PC-3 (cell line): Measurements from ENCODE around the gene PRPF40A. TPM values are rescaled to one million over a fixed set of nuclear protein-coding genes. Genes with fewer than 3 reads are reported as not detected.

ENCODE experiments used
- ATAC-seq: fragments of 200-7000 bp; cut with Tn5 transposase; 2 replicates; pipeline ENCODE4 v1.9.1; 2020; ENCODE audit warnings: mild to moderate bottlenecking, moderate library complexity
- BruUV-seq: library from RNA; stranded (reverse); fragments of 400-500 nt; replicated peaks from 2 replicates; lab custom pipeline; 2021; lab: Mats Ljungman, UMichigan
- CTCF ChIA-PET: fragments of 300-600 bp; sonication (Branson Sonifier 250); formaldehyde crosslinking; loops from one replicate; lab custom pipeline; 2022; ENCODE audit warnings: antibody characterized with exemption; lab: Charles Lee
- POLR2A ChIA-PET: fragments of 300-600 bp; sonication (Branson Sonifier 250); formaldehyde crosslinking; loops from one replicate; lab custom pipeline; 2022; ENCODE audit warnings: antibody characterized with exemption; ENCODE audit not compliant: unreplicated experiment; lab: Charles Lee
- DNase-seq: peaks from one replicate; pipeline ENCODE4 v3.0.0-alpha.2; 2015
- H2AFZ ChIP-seq: fragments of 300-600 bp; sonication (generic); 2 replicates; pipeline ENCODE4 v1.6.0; 2016; ENCODE audit warnings: antibody characterized with exemption, low read length
- H3F3A ChIP-seq: fragments of 300-600 bp; sonication (generic); one replicate; pipeline ENCODE4 v1.6.0; 2017; ENCODE audit warnings: antibody characterized with exemption, low read length, control low read depth, mild to moderate bottlenecking; ENCODE audit not compliant: unreplicated experiment
- H3K27ac ChIP-seq: fragments of 300-600 bp; sonication (generic); 2 replicates; pipeline ENCODE4 v1.5.1; 2016; ENCODE audit warnings: mild to moderate bottlenecking, low read length
- H3K27me3 ChIP-seq: fragments of 300-600 bp; sonication (generic); 2 replicates; pipeline ENCODE4 v1.6.1; 2016; ENCODE audit warnings: low read length, mixed read lengths
- H3K36me3 ChIP-seq: fragments of 300-600 bp; sonication (generic); 2 replicates; pipeline ENCODE4 v1.6.1; 2016; ENCODE audit warnings: low read depth, mixed run types, low read length, mixed read lengths
- H3K4me1 ChIP-seq: fragments of 300-600 bp; sonication (generic); 2 replicates; pipeline ENCODE4 v1.5.1; 2016; ENCODE audit warnings: low read length; ENCODE audit not compliant: insufficient read depth
- H3K4me2 ChIP-seq: fragments of 300-600 bp; sonication (generic); 2 replicates; pipeline ENCODE4 v1.6.0; 2016; ENCODE audit warnings: low read length
- H3K4me3 ChIP-seq: fragments of 300-600 bp; sonication (generic); 2 replicates; pipeline ENCODE4 v1.5.1; 2016; ENCODE audit warnings: mild to moderate bottlenecking, low read length, mixed read lengths
- H3K79me2 ChIP-seq: fragments of 300-600 bp; sonication (generic); 2 replicates; pipeline ENCODE4 v1.6.1; 2017; ENCODE audit warnings: low read length, mixed read lengths
- H3K9ac ChIP-seq: fragments of 300-600 bp; sonication (generic); 2 replicates; pipeline ENCODE4 v1.6.0; 2016; ENCODE audit warnings: mild to moderate bottlenecking, low read length
- H3K9me2 ChIP-seq: fragments of 300-600 bp; sonication (generic); replicated peaks from 2 replicates; pipeline ENCODE4 v1.6.1; 2016; ENCODE audit warnings: mixed run types, low read length, mixed read lengths
- H3K9me3 ChIP-seq: fragments of 300-600 bp; sonication (generic); 2 replicates; pipeline ENCODE4 v1.6.1; 2016; ENCODE audit warnings: low read length, mixed read lengths
- H4K20me1 ChIP-seq: fragments of 300-600 bp; sonication (generic); 2 replicates; pipeline ENCODE4 v1.6.1; 2016; ENCODE audit warnings: low read length, mixed read lengths
- CTCF ChIP-seq: fragments of 300-600 bp; sonication (generic); conservative IDR thresholded peaks from 2 replicates; pipeline ENCODE4 v1.5.1; 2017; ENCODE audit warnings: antibody characterized with exemption, low read depth, mild to moderate bottlenecking, low read length
- EZH2 ChIP-seq: fragments of 300-600 bp; sonication (generic); IDR thresholded peaks from one replicate; pipeline ENCODE4 v1.6.1; 2017; ENCODE audit warnings: antibody characterized with exemption, mild to moderate bottlenecking, low read length; ENCODE audit not compliant: unreplicated experiment
- EZH2phosphoT487 ChIP-seq: fragments of 300-600 bp; sonication (generic); IDR thresholded peaks from 2 replicates; pipeline ENCODE4 v1.6.1; 2018; ENCODE audit warnings: mild to moderate bottlenecking, antibody characterized with exemption, low read length, borderline replicate concordance
- intact Hi-C: fragments of 100-400 bp; cut with micrococcal nuclease; formaldehyde crosslinking; loops from 2 replicates; pipeline ENCODE4 v1.9.0; 2023
- total RNA-seq: library from RNA; depleted of rRNA; stranded (reverse); fragments of >200 nt; gene quantifications from 2 replicates; pipeline ENCODE4 v1.2.3, GENCODE V29; 2014

PRPF40A gene
- total RNA-seq, 1 experiment from 2014 or later: 140 TPM

GRCh38 chr2:152682663-152683062 lies 34.6 kb downstream of the PRPF40A start:
- Histone ChIP-seq H3K36me3 (peaks cover 44% of the 10 kb centered on the region), H4K20me1 (0 out of 2 replicates have a peak, but pooled peaks cover 22% of the 10 kb centered on the region), H3K9me2 (no peaks in the 10 kb centered on the region), H3K4me3 (no peak overlapping the region), H2AFZ (no peak overlapping the region), H3K4me1 (no peaks in the 10 kb centered on the region), H3K9ac (no peak overlapping the region), H3K9me3 (no peaks in the 10 kb centered on the region), H3K27me3 (no peaks in the 10 kb centered on the region), H3K79me2 (peaks cover 50% of the 10 kb centered on the region), H3K27ac (no peak overlapping the region), H3F3A (no peaks in the 10 kb centered on the region), H3K4me2 (no peak overlapping the region)
- ATAC-seq (no peak), DNase-seq (no peak)
- TF ChIP-seq EZH2phosphoT487 (no peak), EZH2 (no peak), CTCF (no peak)
- ChIA-PET CTCF (no interaction called here), POLR2A (no interaction called here)
- no TSS peak for BruUV-seq
- intact Hi-C loops: no loop called here

DNA sequence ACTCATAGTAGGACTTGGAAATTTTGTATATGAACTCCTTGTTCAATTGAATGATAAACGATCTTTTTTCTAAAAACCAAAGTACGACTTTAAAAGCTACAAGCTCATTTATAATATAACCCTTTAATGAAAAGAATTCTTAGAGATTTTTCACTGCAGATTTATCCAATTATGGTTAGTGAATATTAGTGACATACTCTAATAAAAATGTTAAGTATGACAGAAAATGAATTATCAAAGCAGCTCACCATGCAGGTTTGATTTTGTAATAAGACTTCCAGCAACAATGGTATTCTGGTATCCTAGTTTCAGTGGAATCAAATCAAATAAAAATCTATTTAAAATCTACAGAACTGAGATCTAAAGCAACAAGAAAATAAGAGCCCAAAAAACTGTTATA lies 38.5 kb downstream of the PRPF40A start:
- POLR2A ChIA-PET: no interaction called here
- H3K9ac ChIP-seq: no peak overlapping the region
- 0 out of 2 replicates have a peak, but pooled peaks cover 17% of the 10 kb centered on the region for H4K20me1 ChIP-seq
- BruUV-seq: no TSS peak
- no peak for DNase-seq
- H2AFZ ChIP-seq: no peak overlapping the region
- ATAC-seq: no peak
- H3K4me1 ChIP-seq: no peaks in the 10 kb centered on the region
- no peak overlapping the region for H3K4me3 ChIP-seq
- no peak overlapping the region for H3K27ac ChIP-seq
- no peaks in the 10 kb centered on the region for H3K9me3 ChIP-seq
- intact Hi-C loops: no loop called here
- no peaks in the 10 kb centered on the region for H3K27me3 ChIP-seq
- H3K79me2 ChIP-seq: peaks cover 14% of the 10 kb centered on the region
- H3K9me2 ChIP-seq: no peaks in the 10 kb centered on the region
- no peak overlapping the region for H3K4me2 ChIP-seq
- TF ChIP-seq EZH2phosphoT487 (no peak), EZH2 (no peak), CTCF (no peak)
- CTCF ChIA-PET: no interaction called here
- peaks cover 82% of the 10 kb centered on the region for H3K36me3 ChIP-seq
- no peaks in the 10 kb centered on the region for H3F3A ChIP-seq

- no peak overlapping the region for H3K4me2 ChIP-seq
- peaks cover 91% of the 10 kb centered on the region for H3K36me3 ChIP-seq
- intact Hi-C loops: no loop called here
- no peak overlapping the region for H3K9ac ChIP-seq
- H3K27ac ChIP-seq: no peak overlapping the region
- H3K27me3 ChIP-seq: no peaks in the 10 kb centered on the region
- no peaks in the 10 kb centered on the region for H3K79me2 ChIP-seq
- TF ChIP-seq EZH2: no peak
- TF ChIP-seq EZH2phosphoT487: no peak
- TF ChIP-seq CTCF: no peak
- no TSS peak for BruUV-seq
- no peak overlapping the region for H3K4me3 ChIP-seq
- H3K4me1 ChIP-seq: no peaks in the 10 kb centered on the region
- 0 out of 2 replicates have a peak, but pooled peaks cover 7% of the 10 kb centered on the region for H4K20me1 ChIP-seq
- H3K9me3 ChIP-seq: no peaks in the 10 kb centered on the region
- no peak overlapping the region for H2AFZ ChIP-seq
- DNase-seq (no peak), ATAC-seq (no peak)
- CTCF ChIA-PET: no interaction called here
- POLR2A ChIA-PET: no interaction called here
- H3K9me2 ChIP-seq: no peaks in the 10 kb centered on the region
- H3F3A ChIP-seq: no peaks in the 10 kb centered on the region
Observed at GRCh38 chr2:152676461-152676860, 40.8 kb downstream of the PRPF40A start.
